Amniotic epithelial cell (primary cell): ENCODE measurements around the gene PLPPR1.
A peak's percentile ranks its signal among the peaks of the same experiment; 100 is the strongest.
"Not testable (repeated sequence)": the region's sequence is repeated elsewhere in the genome, so short reads cannot be mapped to it uniquely, and the experiment has no call there.

Source experiments
- DNase-seq: peaks from one replicate; pipeline ENCODE4 v3.0.0-alpha.2; 2010; ENCODE audit warnings: low read depth

PLPPR1 gene

DNA sequence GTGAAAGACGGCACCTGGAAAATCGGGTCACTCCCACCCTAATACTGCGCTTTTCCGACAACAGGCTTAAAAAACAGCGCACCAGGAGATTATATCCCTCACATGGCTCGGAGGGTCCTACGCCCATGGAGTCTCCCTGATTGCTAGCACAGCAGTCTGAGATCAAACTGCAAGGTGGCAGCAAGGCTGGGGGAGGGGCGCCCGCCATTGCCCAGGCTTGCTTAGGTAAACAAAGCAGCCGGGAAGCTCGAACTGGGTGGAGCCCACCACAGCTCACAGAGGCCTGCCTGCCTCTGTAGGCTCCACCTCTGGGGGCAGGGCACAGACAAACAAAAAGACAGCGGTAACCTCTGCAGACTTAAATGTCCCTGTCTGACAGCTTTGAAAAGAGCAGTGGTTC is 262.5 kb downstream of the PLPPR1 start:
- DNase-seq: not testable (repeated sequence)

DNA sequence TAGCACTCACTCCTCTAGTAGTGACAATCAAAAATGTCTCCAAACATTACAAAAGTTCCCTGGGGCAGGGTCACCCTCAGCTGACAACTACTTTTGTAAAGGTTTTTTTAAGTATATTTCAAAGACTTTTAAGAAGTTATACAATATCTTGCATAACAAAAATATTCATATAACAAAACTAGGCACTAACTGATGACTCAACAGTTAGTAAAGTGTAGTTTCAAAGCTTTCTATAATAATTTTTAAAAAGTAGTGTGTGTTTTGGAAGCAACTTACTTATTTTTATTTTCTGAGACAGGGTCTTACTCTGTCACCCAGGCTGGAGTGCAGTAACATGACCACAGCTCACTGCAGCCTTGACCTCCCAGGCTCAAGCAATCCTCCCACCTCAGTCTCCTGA is 271.4 kb downstream of the PLPPR1 start:
- no peak for DNase-seq

GRCh38 chr9:101307051-101307450 is 278.5 kb downstream of the PLPPR1 start:
- DNase-seq: no peak

DNA sequence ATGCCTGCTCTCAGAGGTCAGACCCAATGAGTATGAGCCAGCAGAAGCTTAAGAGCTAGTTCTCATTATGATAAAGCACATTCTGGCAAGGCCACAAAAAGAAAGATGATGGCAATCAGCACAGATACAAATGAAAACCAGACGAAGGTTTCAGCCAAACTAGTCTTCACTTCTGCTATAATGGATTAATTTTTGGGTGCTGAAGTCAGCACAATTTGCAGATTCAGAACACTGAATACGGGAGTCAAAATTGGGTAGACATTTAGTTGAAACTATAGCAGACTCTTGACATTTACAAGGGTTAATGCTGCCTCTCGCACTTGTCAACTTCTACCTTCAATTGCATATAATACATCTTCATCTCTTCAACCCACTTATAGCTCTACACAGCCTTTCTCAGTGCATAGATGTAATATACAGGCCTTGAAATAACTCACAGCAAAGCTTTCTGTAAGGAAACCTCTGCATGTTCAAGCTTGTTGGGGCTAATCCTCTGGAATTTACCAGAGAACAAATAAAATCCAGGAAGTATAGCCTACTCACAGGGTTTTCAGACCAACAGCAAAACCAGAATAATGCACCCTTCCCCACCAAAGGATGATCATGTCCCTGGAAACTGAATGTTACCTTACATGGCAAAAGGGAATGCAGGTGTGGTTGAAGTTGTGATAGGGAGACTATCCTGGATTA is 279.1 kb downstream of the PLPPR1 start:
- no peak for DNase-seq

- DNase-seq: no peak
Observed at GRCh38 chr9:101309139-101309538, 280.6 kb downstream of the PLPPR1 start.

DNA sequence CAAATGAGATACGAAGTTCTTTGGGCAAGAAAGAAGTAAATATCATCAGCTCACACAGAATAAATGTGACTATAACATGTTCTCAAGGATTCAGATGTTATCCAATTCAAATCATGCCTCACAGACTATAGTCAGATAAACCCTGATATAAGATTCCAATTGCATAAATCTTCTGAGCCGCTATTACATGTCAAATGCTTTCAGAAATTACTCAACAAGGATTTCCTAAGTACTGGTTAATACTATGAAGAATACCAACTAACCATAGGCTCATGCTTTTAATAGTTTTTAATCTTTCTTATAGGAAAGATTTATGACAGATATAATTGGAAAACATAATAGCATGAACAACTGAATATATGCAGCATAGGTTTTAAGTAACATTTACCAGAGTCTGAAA is 282.7 kb downstream of the PLPPR1 start:
- no peak for DNase-seq

GRCh38 chr9:101311758-101312420 is 283.4 kb downstream of the PLPPR1 start:
- peak; percentile 73 for DNase-seq

GRCh38 chr9:101312661-101313060 is 284.1 kb downstream of the PLPPR1 start:
- DNase-seq: no peak

GRCh38 chr9:101315112-101315450 is 286.6 kb downstream of the PLPPR1 start:
- no peak for DNase-seq

DNA sequence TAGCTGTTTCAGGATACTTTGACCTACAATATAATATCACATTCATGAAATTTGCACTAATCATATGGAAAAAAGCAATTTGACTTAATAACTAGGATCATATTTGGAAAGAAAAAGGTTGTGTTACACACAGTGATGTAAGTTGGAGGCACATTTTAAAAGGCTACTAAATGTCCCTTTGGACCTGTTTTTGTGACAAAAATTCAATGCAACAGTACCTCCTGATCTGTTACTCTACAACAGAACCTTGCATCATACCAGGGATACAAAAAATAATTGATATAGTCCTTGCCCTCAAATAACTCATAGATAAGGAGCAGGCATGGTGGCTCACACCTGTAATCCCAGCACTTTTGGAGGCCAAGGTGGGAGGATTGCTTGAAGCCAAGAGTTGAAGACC is 289.2 kb downstream of the PLPPR1 start:
- DNase-seq: no peak

DNA sequence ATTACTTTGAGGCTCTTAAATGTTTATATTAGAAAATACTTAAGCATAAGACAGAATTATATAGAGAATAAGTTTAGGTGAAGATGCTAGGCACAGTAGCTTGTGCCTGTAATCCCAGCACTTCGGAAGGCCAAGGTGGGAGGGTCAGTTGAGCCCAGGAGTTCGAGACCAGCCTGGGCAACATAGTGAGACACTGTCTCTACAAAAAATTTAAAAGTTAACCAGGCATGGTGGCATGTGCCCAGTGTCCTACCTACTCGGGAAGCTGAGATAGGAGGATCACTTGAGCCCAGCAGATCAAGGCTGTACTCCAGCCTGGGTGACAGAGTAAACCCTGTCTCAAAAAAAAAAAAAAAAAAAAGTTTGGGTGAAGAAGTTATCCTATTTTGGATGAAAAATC is 294.6 kb downstream of the PLPPR1 start:
- no peak for DNase-seq

GRCh38 chr9:101324245-101324804 is 295.8 kb downstream of the PLPPR1 start:
- no peak for DNase-seq

DNA sequence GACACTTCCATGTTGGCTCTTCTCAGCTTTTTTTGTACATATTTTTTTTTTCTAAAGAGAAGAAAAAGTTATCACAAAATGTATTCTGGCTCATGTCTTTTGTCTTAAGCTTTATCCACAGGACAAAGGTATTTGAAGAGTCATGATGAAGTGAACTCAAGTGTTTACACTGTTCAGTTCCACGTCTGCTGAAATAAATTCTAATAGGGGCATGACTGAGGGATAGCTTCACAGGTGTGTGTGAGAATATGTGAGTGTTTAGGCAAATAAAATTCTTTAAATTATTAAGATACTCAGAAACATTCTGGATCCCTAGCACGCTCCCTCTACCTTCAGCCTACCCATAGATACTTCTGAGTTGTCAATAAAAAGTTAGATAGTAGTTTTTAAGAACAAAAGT is 296.5 kb downstream of the PLPPR1 start:
- DNase-seq: no peak

- no peak for DNase-seq
Observed at GRCh38 chr9:101326035-101326434, 297.5 kb downstream of the PLPPR1 start.

DNA sequence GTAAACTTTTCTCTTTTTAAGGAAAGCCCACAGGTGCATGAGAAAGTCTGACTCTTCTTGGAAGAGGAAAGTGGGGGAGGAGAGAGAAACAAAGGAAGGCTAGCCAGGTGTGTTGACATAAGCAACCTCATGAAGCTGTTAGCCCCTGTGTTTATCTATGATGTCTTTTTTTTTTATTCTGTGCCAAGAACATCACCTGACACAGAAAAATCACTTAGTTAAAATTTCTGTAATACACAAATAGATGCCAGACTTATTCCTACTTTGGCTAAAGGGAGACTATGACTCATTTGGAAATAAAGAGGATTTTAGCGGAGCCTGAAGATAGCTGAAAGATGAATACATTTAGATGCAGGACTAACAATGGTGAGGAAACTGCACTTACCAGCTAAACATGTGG is 298.0 kb downstream of the PLPPR1 start:
- no peak for DNase-seq

DNA sequence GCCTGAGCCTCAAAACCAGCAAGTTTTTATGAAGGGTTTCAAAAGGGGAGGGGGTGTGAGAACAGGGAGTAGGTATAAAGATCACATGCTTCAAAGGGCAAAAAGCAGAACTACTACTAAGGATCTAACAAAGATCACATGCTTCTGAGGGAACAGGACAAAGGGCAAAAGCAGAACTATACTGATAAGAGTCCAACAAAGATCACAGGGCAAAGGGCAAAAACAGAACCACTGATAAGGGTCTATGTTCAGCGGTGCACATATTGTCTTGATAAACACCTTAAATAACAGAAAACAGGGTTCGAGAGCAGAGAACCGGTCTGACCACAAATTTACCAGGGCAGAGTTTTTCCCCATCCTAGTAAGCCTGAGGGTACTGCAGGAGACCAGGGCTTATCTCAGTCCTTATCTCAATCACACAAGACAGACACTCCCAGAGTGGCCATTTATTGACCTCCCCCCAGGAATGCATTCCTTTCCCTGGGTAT is 298.9 kb downstream of the PLPPR1 start:
- not testable (repeated sequence) for DNase-seq

- DNase-seq: no peak
Observed at GRCh38 chr9:101332362-101332761, 303.8 kb downstream of the PLPPR1 start.

- DNase-seq: no peak
Observed at GRCh38 chr9:101333490-101333889, 305.0 kb downstream of the PLPPR1 start.

DNA sequence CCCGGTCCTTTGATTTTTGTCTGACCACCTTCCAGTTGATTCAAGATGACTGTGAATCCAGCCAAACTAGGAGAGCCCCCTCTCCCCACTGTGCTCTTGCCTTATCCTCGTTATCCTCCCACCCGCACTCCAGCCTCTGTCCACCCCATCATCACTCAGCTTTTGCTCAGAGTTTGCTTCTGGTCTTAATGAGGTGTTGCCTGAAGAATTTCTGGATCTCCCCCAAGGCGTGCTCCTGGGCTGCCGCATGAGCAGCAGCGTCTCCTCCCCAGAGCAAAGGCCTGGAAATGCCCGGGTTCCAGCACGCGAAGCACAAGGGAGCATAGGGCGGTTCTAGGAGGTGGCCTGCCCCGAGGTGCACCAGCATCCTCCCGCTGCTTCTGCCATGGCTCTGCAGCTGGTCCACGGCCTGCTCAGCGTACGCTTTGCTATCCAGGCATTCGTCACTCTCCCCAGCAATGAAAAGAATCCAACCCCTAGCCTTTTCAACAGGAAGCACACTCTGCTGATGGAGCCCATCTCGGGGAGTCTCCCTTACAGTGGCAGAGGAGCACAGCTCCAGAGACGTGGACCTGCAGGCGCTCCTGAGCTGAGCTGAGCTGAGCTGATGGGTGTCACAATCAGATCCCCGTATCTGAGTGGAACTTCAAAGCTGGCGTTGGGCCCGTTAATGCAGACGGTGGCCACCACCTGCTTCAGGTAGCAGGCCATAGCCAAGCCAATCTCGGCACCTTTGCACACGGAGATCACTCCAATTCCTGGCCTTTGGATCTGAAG is 305.6 kb downstream of the PLPPR1 start:
- DNase-seq: no peak

DNA sequence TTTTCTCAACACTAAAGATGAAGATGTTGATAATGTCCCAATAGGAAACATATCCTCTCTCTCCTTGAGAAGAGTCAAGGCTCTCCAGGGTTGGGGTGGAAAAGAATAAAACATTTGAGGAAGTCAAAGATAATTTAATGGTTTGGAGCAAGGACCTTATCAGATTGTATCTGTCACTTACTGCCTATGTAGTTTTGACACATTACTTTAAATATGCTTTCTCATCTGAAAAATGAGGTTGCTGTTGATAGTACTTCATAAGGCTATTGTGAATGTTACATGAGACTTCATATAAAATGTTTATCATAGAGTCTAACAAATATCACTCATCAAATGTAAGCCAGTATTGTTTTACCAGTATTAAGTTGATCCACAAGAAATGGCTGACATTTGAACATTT is 307.6 kb downstream of the PLPPR1 start:
- no peak for DNase-seq

DNA sequence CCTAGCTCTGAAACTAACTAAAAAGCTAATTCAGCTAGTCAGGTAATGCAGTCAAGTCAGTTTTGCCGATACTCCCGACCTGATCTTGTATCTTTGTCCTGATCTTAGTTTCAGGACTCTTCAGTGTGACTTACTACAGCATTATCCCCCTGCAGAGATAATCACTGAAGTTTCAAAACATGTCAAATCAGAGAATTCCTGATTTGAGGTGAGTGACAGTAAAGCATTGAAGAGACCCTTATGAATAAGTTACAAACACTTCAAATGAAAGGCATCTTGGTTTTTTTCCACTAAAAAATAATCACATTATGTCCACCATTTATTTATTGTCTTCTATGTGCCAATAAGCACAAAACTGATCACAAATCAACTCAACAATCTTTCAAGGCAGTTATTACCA is 308.7 kb downstream of the PLPPR1 start:
- no peak for DNase-seq

DNA sequence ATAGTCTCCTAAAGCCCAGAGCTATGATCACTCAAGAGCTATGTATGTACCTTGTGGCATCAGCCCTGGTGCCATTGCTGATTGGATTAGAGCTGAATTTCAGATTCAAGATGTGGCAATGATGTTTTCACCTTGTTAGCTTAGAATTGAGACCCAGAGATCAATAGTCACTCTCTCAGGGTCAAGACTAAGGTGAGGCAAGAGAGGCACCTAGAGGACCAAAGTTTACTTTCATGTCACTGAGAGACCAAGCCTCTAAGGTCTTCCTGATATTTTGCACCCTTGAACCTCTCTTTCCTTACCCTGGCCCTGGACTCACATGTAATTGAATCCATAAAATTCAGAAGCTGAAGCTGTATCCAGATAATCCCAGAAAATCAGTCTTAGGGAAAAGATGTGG is 313.4 kb downstream of the PLPPR1 start:
- no peak for DNase-seq

- DNase-seq: no peak
Observed at GRCh38 chr9:101342595-101342994, 314.1 kb downstream of the PLPPR1 start.
